ENCODE data around the gene PIK3AP1. TPM values are rescaled to one million over a fixed set of nuclear protein-coding genes. Genes with fewer than 3 reads are reported as not detected.

Gene PIK3AP1
- total RNA-seq, 1 experiment from 2014 or later: 1.6 TPM

- Mint-ChIP-seq H3K36me3 (ENCODE audit: insufficient read depth, unreplicated experiment) (no peaks in the 10 kb centered on the region), H3K27ac (ENCODE audit: unreplicated experiment) (no peak overlapping the region), H3K4me1 (ENCODE audit: low read depth, unreplicated experiment) (no peaks in the 10 kb centered on the region), H3K9me3 (ENCODE audit: unreplicated experiment) (no peaks in the 10 kb centered on the region), H3K4me3 (ENCODE audit: unreplicated experiment) (no peak overlapping the region), H3K27me3 (ENCODE audit: insufficient read depth, unreplicated experiment) (no peaks in the 10 kb centered on the region)
- no TSS peak for BruUV-seq (replicated peaks)
- Histone ChIP-seq H3K9me3 (no peaks in the 10 kb centered on the region), H3K4me3 (ENCODE audit: low read depth, low read length) (no peak overlapping the region), H3K4me1 (no peaks in the 10 kb centered on the region), H3K27me3 (replicated peaks; ENCODE audit: control insufficient read depth, insufficient read depth, low read length) (no peaks in the 10 kb centered on the region), H3K36me3 (ENCODE audit: control insufficient read depth, insufficient read depth, low read length) (no peaks in the 10 kb centered on the region)
- TF ChIP-seq CTCF (IDR thresholded peaks at IDR 0.05; ENCODE audit: insufficient read depth in 1 of 2, low read depth in 1 of 2, low read length in 1 of 2, severe bottlenecking in 1 of 2, unreplicated experiment in 1 of 2): no peak
- CTCF ChIA-PET: no interaction called here
- no peak for DNase-seq
- POLR2A ChIA-PET: no interaction called here
- intact Hi-C loops (cut with micrococcal nuclease; ENCODE audit: unreplicated experiment): no loop called here
These were observed 24.2 kb downstream of the PIK3AP1 start for GRCh38 chr10:96695975-96696634.

- H3K27me3 ChIP-seq (replicated peaks; ENCODE audit: control insufficient read depth, insufficient read depth, low read length): no peaks in the 10 kb centered on the region
- H3K27me3 Mint-ChIP-seq (ENCODE audit: insufficient read depth, unreplicated experiment): no peaks in the 10 kb centered on the region
These were observed 24.9 kb downstream of the PIK3AP1 start for GRCh38 chr10:96695366-96695765.

GRCh38 chr10:96693431-96693830, 26.9 kb downstream of the PIK3AP1 start:
- CTCF ChIA-PET: no interaction called here
- no peaks in the 10 kb centered on the region for H3K4me1 ChIP-seq
- no peaks in the 10 kb centered on the region for H3K9me3 ChIP-seq
- no peak overlapping the region for H3K27ac Mint-ChIP-seq (ENCODE audit: unreplicated experiment)
- no peaks in the 10 kb centered on the region for H3K9me3 Mint-ChIP-seq (ENCODE audit: unreplicated experiment)
- H3K27me3 Mint-ChIP-seq (ENCODE audit: insufficient read depth, unreplicated experiment): no peaks in the 10 kb centered on the region
- no peak for TF ChIP-seq CTCF (IDR thresholded peaks at IDR 0.05; ENCODE audit: insufficient read depth in 1 of 2, low read depth in 1 of 2, low read length in 1 of 2, severe bottlenecking in 1 of 2, unreplicated experiment in 1 of 2)
- H3K4me1 Mint-ChIP-seq (ENCODE audit: low read depth, unreplicated experiment): no peaks in the 10 kb centered on the region
- POLR2A ChIA-PET: no interaction called here
- intact Hi-C loops (cut with micrococcal nuclease; ENCODE audit: unreplicated experiment): no loop called here
- H3K36me3 ChIP-seq (ENCODE audit: control insufficient read depth, insufficient read depth, low read length): no peaks in the 10 kb centered on the region
- no peak overlapping the region for H3K4me3 Mint-ChIP-seq (ENCODE audit: unreplicated experiment)
- DNase-seq: no peak
- no peaks in the 10 kb centered on the region for H3K36me3 Mint-ChIP-seq (ENCODE audit: insufficient read depth, unreplicated experiment)
- H3K4me3 ChIP-seq (ENCODE audit: low read depth, low read length): no peak overlapping the region
- BruUV-seq (replicated peaks): no TSS peak
- no peaks in the 10 kb centered on the region for H3K27me3 ChIP-seq (replicated peaks; ENCODE audit: control insufficient read depth, insufficient read depth, low read length)

More at GRCh38 chr10:96695366-96695765, 24.9 kb downstream of the PIK3AP1 start:
- BruUV-seq (replicated peaks): no TSS peak
- Mint-ChIP-seq H3K27ac (ENCODE audit: unreplicated experiment) (no peak overlapping the region), H3K36me3 (ENCODE audit: insufficient read depth, unreplicated experiment) (no peaks in the 10 kb centered on the region), H3K9me3 (ENCODE audit: unreplicated experiment) (no peaks in the 10 kb centered on the region), H3K4me1 (ENCODE audit: low read depth, unreplicated experiment) (no peaks in the 10 kb centered on the region), H3K4me3 (ENCODE audit: unreplicated experiment) (no peak overlapping the region)
- Histone ChIP-seq H3K4me1 (no peaks in the 10 kb centered on the region), H3K36me3 (ENCODE audit: control insufficient read depth, insufficient read depth, low read length) (no peaks in the 10 kb centered on the region), H3K4me3 (ENCODE audit: low read depth, low read length) (no peak overlapping the region), H3K9me3 (no peaks in the 10 kb centered on the region)
- ChIA-PET CTCF (no interaction called here), POLR2A (no interaction called here)
- intact Hi-C loops (cut with micrococcal nuclease; ENCODE audit: unreplicated experiment): no loop called here
- no peak for DNase-seq
- TF ChIP-seq CTCF (IDR thresholded peaks at IDR 0.05; ENCODE audit: insufficient read depth in 1 of 2, low read depth in 1 of 2, low read length in 1 of 2, severe bottlenecking in 1 of 2, unreplicated experiment in 1 of 2): no peak

All from Caco-2 (cell line).